Mucosa of rectum (tissue), 2 donors: Measurements from ENCODE around the gene TMEM115.

ENCODE experiments used
- H3K27ac ChIP-seq, 2 donors: one replicate each; pipeline ENCODE4 v1.7.0; 2013; ENCODE audit warnings: inconsistent platforms in 2 of 2, low read depth in 2 of 2, low read length in 2 of 2
- H3K27me3 ChIP-seq, 2 donors: one replicate each; pipeline ENCODE4 v1.7.0; 2013; ENCODE audit warnings: low read length in 2 of 2; ENCODE audit not compliant: control insufficient read depth in 2 of 2, insufficient read depth in 2 of 2
- H3K36me3 ChIP-seq, 2 donors: one replicate each; pipeline ENCODE4 v1.7.0; 2013; ENCODE audit warnings: low read length in 2 of 2; ENCODE audit not compliant: control insufficient read depth in 2 of 2, insufficient read depth in 2 of 2
- H3K4me1 ChIP-seq, 2 donors: one replicate each; pipeline ENCODE4 v1.7.0; 2013; ENCODE audit warnings: low read length in 2 of 2, mild to moderate bottlenecking in 1 of 2; ENCODE audit not compliant: control insufficient read depth in 2 of 2, insufficient read depth in 2 of 2
- H3K4me3 ChIP-seq, 2 donors: one replicate each; pipeline ENCODE4 v1.7.0; 2013; ENCODE audit warnings: low read length in 2 of 2
- H3K9ac ChIP-seq, 2 donors: one replicate each; pipeline ENCODE4 v1.7.0; 2013; ENCODE audit warnings: low read length in 2 of 2, low read depth in 1 of 2, mild to moderate bottlenecking in 1 of 2
- H3K9me3 ChIP-seq, 2 donors: one replicate each; pipeline ENCODE4 v1.7.0; 2013; ENCODE audit warnings: low read length in 2 of 2; ENCODE audit not compliant: control insufficient read depth in 2 of 2
- donor health status: healthy.
- donor health status: Normal muscosa, but diverticular disease.

TMEM115 gene

GRCh38 chr3:50378024-50378423 lies 18.7 kb upstream of the TMEM115 start:
- Histone ChIP-seq H3K9ac (no peak overlapping the region), H3K4me1 (no peaks in the 10 kb centered on the region), H3K36me3 (no peaks in the 10 kb centered on the region), H3K4me3 (no peak overlapping the region), H3K9me3 (no peaks in the 10 kb centered on the region), H3K27ac (no peak overlapping the region), H3K27me3 (no peaks in the 10 kb centered on the region)

GRCh38 chr3:50375258-50375931 lies 16.1 kb upstream of the TMEM115 start:
- no peaks in the 10 kb centered on the region for H3K27me3 ChIP-seq
- H3K9me3 ChIP-seq, result no peaks in the 10 kb centered on the region
- H3K9ac ChIP-seq, result no peak overlapping the region
- no peak overlapping the region for H3K4me3 ChIP-seq
- no peaks in the 10 kb centered on the region for H3K36me3 ChIP-seq
- H3K27ac ChIP-seq, result no peak overlapping the region
- H3K4me1 ChIP-seq, result peaks cover 4 to 6% of the 10 kb centered on the region in 2 donors

DNA sequence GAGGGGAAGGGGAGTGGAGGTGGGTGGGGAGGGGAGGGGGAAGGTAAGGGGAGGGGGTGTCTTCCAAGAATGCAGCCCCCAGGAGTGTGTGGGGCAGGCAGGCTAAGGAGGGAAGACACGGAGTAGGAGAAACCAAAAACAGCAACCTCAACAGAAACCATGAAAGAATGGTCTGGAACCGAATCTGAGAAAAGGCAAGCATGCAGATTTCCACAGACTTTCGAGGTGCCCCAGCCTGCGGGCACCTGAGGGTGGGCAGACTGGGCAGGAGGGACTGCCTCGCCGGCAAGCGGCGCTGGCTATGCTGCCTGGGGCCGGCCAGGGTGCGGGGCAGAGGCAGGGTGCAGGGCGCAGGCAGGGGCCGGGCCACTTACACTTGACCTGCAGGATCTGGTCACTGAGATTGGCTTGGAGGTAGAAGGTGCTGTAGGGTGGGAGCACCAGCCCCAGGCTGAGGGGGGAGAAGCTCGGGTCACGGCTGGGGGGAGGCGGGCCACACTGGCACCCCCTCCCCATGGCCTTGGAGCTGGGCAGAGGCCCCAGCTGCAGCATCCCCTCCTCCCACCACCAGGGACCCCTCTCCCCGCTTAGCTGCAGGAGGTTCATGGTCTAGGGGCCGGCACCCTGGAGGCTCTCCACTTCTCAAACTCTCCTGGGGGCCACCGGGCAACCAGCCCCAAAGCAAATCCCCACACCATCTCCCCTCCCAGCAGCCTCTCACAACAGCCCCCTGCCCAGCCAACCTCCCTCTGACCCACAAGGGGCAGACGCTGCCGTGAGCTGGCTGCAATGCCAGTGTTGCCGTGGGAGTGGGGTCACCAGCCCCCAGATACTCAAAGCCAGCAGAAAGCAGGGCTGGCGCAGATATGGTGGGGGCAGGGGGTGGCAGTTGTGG lies 15.3 kb upstream of the TMEM115 start:
- Histone ChIP-seq H3K27me3 (no peaks in the 10 kb centered on the region), H3K27ac (no peak overlapping the region), H3K4me1 (peaks cover 4 to 6% of the 10 kb centered on the region in 2 donors), H3K4me3 (no peak overlapping the region), H3K36me3 (no peaks in the 10 kb centered on the region), H3K9me3 (no peaks in the 10 kb centered on the region), H3K9ac (no peak overlapping the region)

DNA sequence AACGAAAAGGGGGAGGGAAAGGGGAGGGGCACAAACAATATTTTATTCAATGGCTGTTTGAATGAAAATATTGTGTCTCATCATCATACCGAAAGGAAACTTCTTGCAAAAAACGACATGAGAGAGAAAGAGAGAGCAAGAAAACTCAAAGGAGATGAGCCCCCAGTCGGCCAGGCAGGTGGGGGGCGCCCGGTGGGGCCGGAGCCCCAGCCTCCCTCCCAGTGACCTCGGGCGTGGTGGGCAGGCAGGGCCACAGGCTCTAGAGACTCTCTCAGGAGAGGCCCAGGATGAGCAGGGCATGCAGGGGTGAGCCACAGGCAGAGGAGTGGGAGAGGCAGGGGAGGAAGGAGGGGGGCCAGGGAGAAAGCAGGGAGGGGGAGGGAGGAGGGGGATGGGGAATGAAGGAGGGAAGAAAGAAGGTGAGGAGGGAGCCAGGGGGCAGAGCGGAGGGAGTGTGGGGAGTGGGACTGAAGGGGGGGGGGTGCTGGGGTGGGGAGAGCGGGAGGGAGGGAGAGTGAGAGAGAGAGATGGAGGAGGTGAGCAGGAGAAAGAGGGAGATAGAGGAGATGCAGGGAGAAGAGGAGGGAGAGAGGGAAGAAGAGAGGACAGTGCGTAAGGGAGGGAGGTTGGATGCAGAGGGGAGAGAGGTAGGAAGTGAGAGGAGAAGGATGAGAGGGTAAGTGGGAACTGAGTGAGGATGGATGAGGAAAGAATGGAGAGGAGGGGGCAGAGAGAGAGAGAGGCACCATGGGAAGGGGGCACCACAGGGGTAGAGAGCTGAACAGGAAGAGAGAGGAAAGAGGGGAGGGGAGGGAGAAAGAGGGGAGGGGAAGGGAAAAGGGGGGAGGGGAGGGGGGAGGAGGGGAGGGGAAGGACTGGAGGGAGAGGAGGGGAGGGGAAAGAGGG lies 14.1 kb upstream of the TMEM115 start:
- Histone ChIP-seq H3K9me3 (no peaks in the 10 kb centered on the region), H3K9ac (no peak overlapping the region), H3K4me1 (peaks cover 4 to 6% of the 10 kb centered on the region in 2 donors), H3K27ac (no peak overlapping the region), H3K27me3 (no peaks in the 10 kb centered on the region), H3K4me3 (no peak overlapping the region), H3K36me3 (no peaks in the 10 kb centered on the region)

- Histone ChIP-seq H3K27me3 (no peaks in the 10 kb centered on the region), H3K9ac (no peak overlapping the region), H3K4me1 (peaks cover 4 to 6% of the 10 kb centered on the region in 2 donors), H3K36me3 (no peaks in the 10 kb centered on the region), H3K9me3 (no peaks in the 10 kb centered on the region), H3K27ac (no peak overlapping the region), H3K4me3 (no peak overlapping the region)
Observed at GRCh38 chr3:50372349-50372748, 13.0 kb upstream of the TMEM115 start.

DNA sequence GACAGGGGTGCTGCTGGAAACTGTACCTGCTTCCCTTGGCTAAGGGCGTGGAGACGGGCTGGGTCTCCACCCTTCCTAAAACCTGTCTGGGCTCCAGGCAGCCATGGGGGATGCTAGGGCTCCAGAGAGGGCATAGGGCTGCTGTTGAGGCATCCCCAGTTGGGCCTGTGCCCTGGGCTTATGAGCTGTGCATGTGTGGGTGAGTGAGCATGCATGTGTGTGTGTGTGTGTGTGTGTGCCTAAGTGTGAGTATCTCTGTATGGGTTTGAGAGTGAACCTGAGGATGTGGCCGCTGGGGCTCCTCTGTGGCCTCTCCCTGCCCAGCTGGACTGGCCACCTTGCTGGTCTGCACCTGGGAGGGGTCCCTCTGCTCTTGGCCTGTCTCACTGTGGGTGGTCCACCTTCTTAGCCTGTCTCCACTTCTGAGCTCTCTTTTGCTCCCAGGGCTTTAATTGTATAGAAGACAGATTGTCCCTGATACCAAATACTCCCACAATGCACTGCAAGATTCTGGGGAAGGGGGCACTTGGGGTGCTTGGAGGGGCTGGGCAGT lies 11.9 kb upstream of the TMEM115 start:
- H3K27ac ChIP-seq, result no peak overlapping the region

DNA sequence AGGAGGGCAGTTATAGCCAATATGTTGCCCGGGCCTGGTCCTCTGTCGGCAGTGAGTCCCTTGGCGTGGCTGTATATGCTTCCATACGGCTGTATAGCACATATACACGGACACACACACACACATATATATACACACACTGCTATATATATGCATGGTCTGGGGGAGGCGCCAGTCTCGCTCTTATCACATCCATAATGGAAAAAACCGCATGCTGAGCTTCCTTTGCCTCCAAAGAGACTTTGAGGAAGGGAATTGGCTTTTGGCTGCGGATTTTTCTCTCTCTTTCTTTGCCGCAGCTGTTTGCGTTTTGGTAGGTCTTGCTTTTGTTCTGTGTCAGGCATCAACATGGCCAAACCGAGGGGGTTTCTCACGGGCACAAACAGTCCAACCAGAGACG lies 11.3 kb upstream of the TMEM115 start:
- no peak overlapping the region for H3K4me3 ChIP-seq
- no peaks in the 10 kb centered on the region for H3K36me3 ChIP-seq
- peaks cover 7 to 8% of the 10 kb centered on the region in 2 donors for H3K4me1 ChIP-seq
- H3K27me3 ChIP-seq, result no peaks in the 10 kb centered on the region
- H3K9ac ChIP-seq, result no peak overlapping the region
- no peaks in the 10 kb centered on the region for H3K9me3 ChIP-seq
- H3K27ac ChIP-seq, result no peak overlapping the region

More for the DNA sequence above, 11.9 kb upstream of the TMEM115 start:
- Histone ChIP-seq H3K9ac (no peak overlapping the region), H3K9me3 (no peaks in the 10 kb centered on the region), H3K4me3 (no peak overlapping the region), H3K4me1 (peaks cover 4 to 6% of the 10 kb centered on the region in 2 donors), H3K36me3 (no peaks in the 10 kb centered on the region), H3K27me3 (no peaks in the 10 kb centered on the region)

DNA sequence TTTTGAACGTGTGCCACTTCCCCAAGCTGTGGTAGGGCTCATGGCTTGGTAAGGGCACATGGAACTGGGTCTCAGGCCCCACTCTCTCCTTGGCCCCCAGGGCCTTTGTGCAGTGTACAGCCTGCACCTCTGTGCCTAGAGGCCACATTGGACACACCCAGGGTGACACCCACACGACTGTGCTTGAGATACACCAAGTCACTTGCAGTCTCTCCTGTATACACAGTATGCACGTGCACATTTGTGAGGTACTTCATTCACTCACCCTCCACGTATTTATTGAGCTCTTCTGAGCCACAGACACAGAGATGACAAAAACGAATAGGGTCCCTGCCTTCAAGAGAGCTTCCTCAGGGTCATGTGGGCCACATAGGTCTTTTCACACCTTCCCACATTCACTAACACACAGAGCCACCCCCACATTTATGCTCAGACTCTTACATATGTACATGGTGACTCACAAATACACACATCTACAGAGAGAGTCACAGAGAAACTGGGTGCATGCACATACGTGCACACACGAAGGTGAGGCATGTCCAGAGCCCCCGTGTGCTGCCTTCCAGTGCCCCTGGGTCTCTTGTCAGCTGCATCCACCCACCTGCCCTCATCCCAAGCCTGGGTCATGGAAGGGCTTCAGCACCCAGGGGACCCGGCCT lies 9.8 kb upstream of the TMEM115 start:
- H3K4me3 ChIP-seq, result no peak overlapping the region
- peaks cover 16% of the 10 kb centered on the region in 2 donors for H3K4me1 ChIP-seq
- no peaks in the 10 kb centered on the region for H3K9me3 ChIP-seq
- H3K36me3 ChIP-seq, result no peaks in the 10 kb centered on the region
- H3K27me3 ChIP-seq, result no peaks in the 10 kb centered on the region
- no peak overlapping the region for H3K27ac ChIP-seq
- H3K9ac ChIP-seq, result no peak overlapping the region

DNA sequence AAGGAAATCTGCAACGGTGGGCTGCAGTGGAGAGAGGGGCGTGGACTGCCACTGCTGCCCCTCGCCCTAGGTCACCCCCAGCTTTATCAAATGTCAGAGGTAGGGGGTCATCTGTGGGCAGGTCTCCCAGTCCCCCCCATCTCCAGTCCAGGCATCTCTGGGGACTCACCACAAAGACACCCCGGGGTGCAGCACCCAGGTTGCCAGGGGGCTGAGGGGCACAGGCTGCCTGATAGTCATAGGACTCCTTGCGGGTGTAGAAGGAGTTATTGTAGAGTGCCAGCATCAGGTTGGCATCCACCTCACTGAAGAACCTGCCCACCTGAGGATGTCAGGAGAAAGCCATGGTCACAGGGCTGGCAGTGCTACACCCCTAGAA lies 6.5 kb upstream of the TMEM115 start:
- no peaks in the 10 kb centered on the region for H3K36me3 ChIP-seq

More for the DNA sequence above, 6.5 kb upstream of the TMEM115 start:
- H3K4me1 ChIP-seq, result peaks cover 10 to 12% of the 10 kb centered on the region in 2 donors
- H3K27me3 ChIP-seq, result no peaks in the 10 kb centered on the region
- peak overlapping the region; percentile 65 to 80 for H3K4me3 ChIP-seq
- H3K27ac ChIP-seq, result peak overlapping the region in 1 of 2 donors; percentile 80
- H3K9me3 ChIP-seq, result no peaks in the 10 kb centered on the region
- H3K9ac ChIP-seq, result peak overlapping the region; percentile 77 to 81
